ENCODE results near the gene MYBPHL. TPM values are rescaled to one million over a fixed set of nuclear protein-coding genes. Genes with fewer than 3 reads are reported as not detected.

The MYBPHL gene
- total RNA-seq, 4 donors from 2014 or later = not detected

- no peak overlapping the region for H3K27ac ChIP-seq
- no peaks in the 10 kb centered on the region for H3K9me3 ChIP-seq
- intact Hi-C loops (cut with DNase I) = no loop called here
- no peaks in the 10 kb centered on the region for H3K4me1 ChIP-seq
- TF ChIP-seq POLR2A (IDR thresholded peaks at IDR 0.05) = no peak
- no peak for TF ChIP-seq CTCF (IDR thresholded peaks at IDR 0.05)
- no peak overlapping the region for H3K4me3 ChIP-seq (replicated peaks in 1 of 3)
- no peaks in the 10 kb centered on the region for H3K27me3 ChIP-seq
- H3K36me3 ChIP-seq = peaks cover 51 to 67% of the 10 kb centered on the region in 2 donors
- 82 to 91% methylated on average over 4 of the region's 4 CpGs for WGBS, 2 donors
- DNase-seq = no peak
Observed at GRCh38 chr1:109335091-109335490, 28.3 kb upstream of the MYBPHL start.

GRCh38 chr1:109331113-109331512 lies 24.3 kb upstream of the MYBPHL start:
- Histone ChIP-seq H3K4me3 (replicated peaks in 1 of 3) (no peak overlapping the region), H3K27ac (no peak overlapping the region), H3K36me3 (peaks cover 34 to 54% of the 10 kb centered on the region in 2 donors), H3K27me3 (no peaks in the 10 kb centered on the region), H3K9me3 (no peaks in the 10 kb centered on the region), H3K4me1 (no peaks in the 10 kb centered on the region)
- DNase-seq = no peak
- TF ChIP-seq POLR2A (IDR thresholded peaks at IDR 0.05) = no peak
- no peak for TF ChIP-seq CTCF (IDR thresholded peaks at IDR 0.05)
- intact Hi-C loops (cut with DNase I) = no loop called here

- Histone ChIP-seq H3K4me3 (replicated peaks in 1 of 3) (no peak overlapping the region), H3K4me1 (no peaks in the 10 kb centered on the region), H3K36me3 (peaks cover 35 to 37% of the 10 kb centered on the region in 2 donors), H3K27ac (no peak overlapping the region), H3K27me3 (no peaks in the 10 kb centered on the region), H3K9me3 (no peaks in the 10 kb centered on the region)
- 87 to 88% methylated on average over 5 of the region's 5 CpGs for WGBS, 2 donors
- no peak for DNase-seq
- TF ChIP-seq POLR2A (IDR thresholded peaks at IDR 0.05) = no peak
- TF ChIP-seq CTCF (IDR thresholded peaks at IDR 0.05) = no peak
- intact Hi-C loops (cut with DNase I) = no loop called here
Observed at GRCh38 chr1:109327285-109327684, 20.5 kb upstream of the MYBPHL start.

GRCh38 chr1:109322974-109323373 lies 16.2 kb upstream of the MYBPHL start:
- intact Hi-C loops (cut with DNase I) = no loop called here
- peaks cover 48 to 73% of the 10 kb centered on the region in 2 donors for H3K36me3 ChIP-seq
- WGBS, 2 donors = 97 to 98% methylated on average over 6 of the region's 6 CpGs
- no peaks in the 10 kb centered on the region for H3K4me1 ChIP-seq
- H3K27me3 ChIP-seq = no peaks in the 10 kb centered on the region
- H3K9me3 ChIP-seq = no peaks in the 10 kb centered on the region
- no peak for TF ChIP-seq POLR2A (IDR thresholded peaks at IDR 0.05)
- no peak for TF ChIP-seq CTCF (IDR thresholded peaks at IDR 0.05)
- H3K27ac ChIP-seq = no peak overlapping the region
- DNase-seq = no peak
- no peak overlapping the region for H3K4me3 ChIP-seq (replicated peaks in 1 of 3)

- no peak overlapping the region for H3K4me3 ChIP-seq (replicated peaks in 1 of 3)
- H3K9me3 ChIP-seq = no peaks in the 10 kb centered on the region
- H3K36me3 ChIP-seq = peaks cover 57 to 84% of the 10 kb centered on the region in 2 donors
- DNase-seq = no peak
- no peaks in the 10 kb centered on the region for H3K4me1 ChIP-seq
- TF ChIP-seq POLR2A (IDR thresholded peaks at IDR 0.05) = no peak
- TF ChIP-seq CTCF (IDR thresholded peaks at IDR 0.05) = no peak
- intact Hi-C loops (cut with DNase I) = no loop called here
- no peak overlapping the region for H3K27ac ChIP-seq
- 82 to 89% methylated on average over 3 of the region's 3 CpGs for WGBS, 2 donors
- H3K27me3 ChIP-seq = no peaks in the 10 kb centered on the region
Observed at GRCh38 chr1:109319114-109319513, 12.3 kb upstream of the MYBPHL start.

Measured in thyroid gland (tissue), 4 donors.